Colon (tissue), 2 donors: ENCODE results near the gene MXRA7.
"Not testable (repeated sequence)": the region's sequence is repeated elsewhere in the genome, so short reads cannot be mapped to it uniquely, and the experiment has no call there.

Source experiments
- FAIRE-seq: peaks from 2 replicates; lab custom pipeline; 2012; peaks lifted over from hg19 to GRCh38; lab: Jason Lieb, UNC
- donor health status: control.
- donor health status: control.

MXRA7 gene, protein sequence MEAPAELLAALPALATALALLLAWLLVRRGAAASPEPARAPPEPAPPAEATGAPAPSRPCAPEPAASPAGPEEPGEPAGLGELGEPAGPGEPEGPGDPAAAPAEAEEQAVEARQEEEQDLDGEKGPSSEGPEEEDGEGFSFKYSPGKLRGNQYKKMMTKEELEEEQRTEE

DNA sequence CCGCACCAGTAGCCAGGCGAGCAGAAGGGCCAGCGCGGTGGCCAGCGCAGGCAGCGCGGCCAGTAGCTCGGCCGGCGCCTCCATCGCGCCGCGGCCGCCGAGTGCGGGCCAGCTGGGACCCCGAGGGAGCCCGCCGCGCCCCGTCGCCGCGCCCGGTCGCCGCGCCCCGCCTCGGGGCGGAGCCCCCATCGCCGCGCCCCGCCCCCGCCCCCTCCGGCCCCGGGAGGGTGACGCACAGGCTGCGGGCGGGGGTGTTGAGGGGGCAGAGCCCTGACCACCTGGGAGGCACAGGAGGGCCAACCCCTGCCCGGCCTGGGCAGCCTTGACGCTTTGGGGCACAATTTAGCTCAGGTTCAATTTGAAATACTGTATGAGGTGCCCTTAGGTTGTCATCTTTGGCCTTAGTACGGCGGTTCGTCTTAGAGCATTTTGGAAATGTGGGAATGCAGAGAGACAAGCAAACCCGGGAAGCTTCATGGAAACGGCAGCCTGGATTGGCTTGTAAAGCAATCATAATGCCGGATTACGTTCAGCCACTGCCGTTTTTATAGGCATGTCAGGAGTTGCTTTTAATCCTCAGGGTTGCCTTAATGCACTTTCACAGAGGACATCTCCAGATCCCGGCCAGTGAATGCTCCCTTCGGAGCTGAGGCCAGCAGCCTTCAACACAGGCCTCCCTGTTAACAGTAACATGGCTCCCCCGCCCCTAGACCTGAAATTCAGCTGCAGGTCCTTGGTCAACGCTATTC, at the start of gene MXRA7:
Gene MXRA7, minus strand, starts transcription at position 103 of the 749 bp plus-strand sequence. Its CDS starts 19 bp downstream, at position 84.
- no peak for FAIRE-seq

DNA sequence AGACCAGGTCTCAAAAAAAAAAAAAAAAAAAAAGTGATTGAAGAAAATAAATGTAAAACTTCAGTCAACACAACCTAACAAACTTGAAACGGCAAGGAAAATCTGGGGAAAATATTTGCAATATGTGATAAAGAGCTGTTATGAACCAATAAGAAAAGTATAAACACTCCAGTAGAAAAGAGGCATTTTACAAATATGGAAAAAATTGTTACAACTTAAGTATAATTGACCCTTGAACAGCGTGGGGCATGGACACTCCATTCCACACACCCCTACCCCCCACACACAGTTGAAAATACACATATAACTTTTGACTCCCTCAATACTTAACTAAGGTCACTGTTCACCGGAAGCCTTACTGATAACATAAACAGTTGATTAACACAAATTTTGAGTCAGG, 47.8 kb upstream of the MXRA7 start:
- FAIRE-seq = no peak

DNA sequence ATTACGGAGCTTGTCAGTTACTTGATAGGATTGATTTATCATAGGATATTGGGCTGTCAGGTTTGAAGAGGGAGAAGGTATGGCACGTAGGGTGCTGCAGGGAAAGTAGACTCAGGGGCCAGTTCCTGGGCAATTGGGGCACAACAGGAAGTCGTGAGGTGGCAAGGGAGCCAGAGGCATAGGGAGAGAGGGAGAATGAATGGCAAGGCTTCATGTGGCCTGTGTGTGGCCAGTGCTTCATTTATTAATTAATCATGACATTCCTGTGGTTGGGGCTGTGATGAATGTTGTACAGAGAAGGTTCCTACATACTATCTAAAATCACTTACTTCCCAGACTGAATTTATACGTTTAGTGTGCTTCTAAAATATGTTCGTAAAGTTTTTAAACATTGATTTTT, 46.5 kb upstream of the MXRA7 start:
- FAIRE-seq = no peak

DNA sequence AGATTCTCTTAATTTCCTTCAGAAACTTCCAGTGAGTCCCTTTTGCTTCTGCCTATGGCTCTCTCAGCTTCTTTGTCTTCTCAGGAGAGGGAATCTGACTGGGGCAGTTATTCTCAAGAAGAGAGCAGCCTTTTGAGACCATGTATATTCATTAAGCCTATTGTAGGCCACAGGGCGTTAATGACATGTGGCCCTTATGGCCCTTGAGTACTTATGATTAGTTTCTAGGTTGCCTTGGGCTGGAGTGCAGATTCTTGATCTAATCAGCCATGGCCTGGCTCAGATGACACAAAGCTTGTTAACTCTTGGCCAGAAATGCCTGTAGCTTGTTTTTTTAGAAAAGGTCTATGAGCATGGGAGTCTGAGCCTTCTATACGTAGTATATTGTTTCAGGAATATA, 44.5 kb upstream of the MXRA7 start:
- no peak for FAIRE-seq

DNA sequence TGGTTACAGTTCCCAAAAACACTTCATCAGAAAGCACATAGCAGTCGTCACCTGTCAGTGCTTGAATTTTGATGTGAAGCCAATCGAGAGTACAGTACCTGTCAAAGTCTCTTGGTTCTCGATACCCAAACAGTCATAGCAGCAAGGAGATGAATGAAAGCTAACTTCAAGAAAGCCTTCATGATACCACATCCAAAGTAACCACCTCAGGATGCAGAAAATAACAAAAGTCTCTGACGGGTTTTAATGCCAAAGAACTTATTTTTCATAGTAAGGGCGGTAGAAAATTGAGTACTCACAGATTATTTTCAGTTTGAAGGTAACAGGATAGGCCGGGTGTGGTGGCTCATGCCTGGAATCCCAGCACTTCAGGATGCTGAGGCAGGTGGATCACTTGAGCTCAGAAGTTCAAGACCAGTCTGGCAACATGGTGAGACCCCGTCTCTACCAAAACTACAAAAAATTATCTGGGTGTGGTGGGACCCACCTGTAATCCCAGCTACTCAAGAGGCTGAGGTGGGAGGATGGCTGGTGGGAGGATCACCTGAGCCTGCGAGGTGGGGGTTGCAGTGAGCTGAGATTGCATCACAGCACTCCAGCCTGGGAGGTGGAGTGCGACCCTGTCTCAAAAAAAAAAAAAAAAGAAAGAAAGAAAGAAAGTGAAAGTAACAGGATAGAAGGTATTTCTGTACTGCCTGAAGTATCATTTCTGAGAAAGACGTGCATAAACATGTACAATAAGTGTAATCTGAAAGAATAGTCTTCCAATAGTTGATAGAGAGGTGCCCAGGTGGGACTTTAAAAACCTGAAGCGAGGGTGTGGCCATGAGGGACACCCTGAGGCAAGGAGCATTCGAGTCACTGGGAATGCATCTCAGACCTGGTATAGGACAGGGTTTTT, 42.5 kb upstream of the MXRA7 start:
- FAIRE-seq = no peak

DNA sequence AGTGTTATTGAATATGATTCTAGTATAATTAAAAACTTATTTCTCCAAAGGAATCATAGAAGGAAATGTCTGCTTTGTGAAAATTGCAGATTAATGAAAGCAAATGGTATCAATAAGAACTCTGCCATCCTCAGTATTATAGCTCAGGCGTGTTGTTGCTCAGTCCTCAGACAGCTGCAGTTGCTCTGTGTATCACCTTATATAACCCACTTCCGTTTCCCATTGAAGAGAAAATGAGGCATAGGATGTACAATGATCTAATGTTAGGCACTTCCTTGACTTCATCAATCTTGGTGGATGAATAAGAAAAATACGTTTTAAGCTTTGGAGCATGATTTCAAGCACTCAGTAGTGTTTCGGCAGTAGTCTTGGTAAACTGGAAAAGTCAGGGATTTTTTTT, 41.2 kb upstream of the MXRA7 start:
- no peak for FAIRE-seq

DNA sequence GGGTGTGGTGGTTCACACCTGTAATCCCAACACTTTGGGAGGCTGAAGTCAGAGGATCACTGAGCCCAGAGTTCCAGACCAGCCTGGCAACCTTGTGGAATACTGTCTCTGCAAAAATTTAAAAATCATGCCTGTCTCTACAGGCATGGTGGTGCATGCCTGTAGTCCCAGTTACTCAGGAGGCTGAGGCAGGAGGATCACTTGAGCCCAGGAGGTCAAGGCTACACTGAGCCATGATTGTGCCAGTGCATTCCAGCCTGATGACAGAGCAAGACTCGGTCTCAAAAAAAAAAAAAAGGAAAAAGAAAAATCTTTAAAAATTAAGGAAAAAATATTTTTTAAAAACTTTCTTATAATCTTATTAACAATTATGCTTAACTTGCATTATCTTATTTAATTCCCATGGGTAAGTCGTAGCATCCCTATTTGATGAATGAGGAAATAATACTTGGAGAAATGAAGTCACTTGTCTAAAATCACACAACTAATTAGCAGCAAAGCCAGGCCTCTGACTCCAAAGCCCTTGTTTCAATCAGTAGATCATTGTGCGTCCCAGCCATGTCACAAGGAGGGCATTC, 40.7 kb upstream of the MXRA7 start:
- no peak for FAIRE-seq

DNA sequence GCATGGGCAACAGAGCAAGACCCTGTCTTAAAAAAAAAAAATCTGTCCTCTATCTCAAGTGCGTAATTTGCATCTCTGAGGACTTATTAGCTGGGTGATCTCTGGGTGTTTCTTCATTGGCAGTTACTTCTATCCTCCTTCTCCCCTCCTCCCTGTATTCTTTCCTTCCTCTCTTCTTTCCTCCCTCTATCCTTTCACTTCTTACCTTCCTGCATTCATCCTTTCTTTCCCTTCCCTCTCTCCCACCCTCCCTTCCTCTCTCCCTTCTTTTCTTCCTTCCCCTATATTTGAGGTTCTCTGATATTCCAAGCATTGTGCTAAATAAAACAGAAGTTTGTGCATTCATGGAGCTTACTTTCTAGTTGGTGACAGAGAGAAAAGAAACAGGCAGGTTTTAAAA, 37.9 kb upstream of the MXRA7 start:
- no peak for FAIRE-seq

DNA sequence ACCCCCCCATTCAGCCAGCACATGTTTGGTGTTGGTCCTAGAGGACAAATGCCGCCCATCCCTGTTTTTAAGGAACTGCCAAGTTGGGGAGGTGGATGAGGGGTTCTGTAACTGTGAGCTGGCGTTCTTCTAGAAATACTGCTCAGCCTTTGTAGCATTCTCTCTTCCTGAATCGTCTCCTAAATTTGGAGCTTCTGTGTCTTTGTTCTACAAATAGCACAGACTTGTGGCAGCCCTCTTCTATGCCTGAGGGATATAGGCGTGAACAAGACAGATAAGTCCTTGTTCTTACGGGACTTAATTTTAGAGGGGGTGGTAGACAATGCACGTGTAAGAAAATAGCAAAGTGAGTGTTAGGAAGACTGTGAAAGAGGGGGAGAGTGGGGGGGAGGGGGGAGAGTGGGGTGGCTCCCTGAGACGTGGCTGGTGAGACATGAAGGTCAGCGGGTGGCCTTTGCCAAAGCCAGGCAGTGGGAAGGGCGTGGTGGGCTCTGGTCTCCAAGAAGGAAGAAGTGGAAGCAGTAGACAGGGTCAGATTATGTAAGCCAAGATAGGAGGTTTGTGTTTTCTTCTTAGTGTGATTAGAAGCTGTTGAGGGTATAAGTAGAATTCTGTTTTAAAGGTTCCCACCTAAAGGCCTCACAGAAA, 37.1 kb upstream of the MXRA7 start:
- no peak for FAIRE-seq

DNA sequence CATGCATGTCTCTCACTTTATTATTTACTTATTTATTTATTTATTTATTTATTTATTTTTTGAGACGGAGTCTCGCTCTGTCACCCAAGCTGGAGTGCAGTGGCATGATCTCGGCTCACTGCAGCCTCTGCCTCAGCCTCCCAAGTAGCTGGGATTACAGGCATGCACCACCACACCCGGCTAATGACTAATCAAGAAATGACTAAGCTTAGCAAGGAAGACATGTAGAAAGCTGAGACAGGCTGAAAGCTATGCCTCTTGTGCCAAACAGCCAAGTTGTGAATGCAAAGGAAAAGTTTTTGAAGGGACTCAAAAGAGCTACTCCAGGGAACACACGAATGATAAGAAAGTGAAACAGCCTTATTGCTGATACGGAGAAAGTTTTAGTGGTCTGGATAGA, 35.0 kb upstream of the MXRA7 start:
- not testable (repeated sequence) for FAIRE-seq

DNA sequence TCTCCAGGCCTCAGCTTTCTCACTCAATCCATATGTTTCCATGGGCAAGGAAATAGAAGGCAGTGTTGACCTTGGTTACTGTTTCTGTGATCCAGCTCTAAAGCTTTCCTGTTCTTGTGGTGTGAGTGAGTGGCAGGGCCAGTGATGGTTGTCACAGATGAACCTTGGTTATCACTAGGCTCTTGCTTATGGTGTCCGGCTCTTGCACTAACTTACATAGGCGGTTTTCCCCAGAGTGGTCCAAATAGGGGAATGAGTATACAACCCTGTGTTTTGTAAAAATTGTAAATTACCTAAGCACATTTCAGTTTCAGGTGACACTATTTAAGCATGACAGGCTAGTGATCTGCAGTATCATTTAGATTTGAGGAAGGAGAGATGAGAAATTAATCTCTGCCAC, 34.0 kb upstream of the MXRA7 start:
- no peak for FAIRE-seq

DNA sequence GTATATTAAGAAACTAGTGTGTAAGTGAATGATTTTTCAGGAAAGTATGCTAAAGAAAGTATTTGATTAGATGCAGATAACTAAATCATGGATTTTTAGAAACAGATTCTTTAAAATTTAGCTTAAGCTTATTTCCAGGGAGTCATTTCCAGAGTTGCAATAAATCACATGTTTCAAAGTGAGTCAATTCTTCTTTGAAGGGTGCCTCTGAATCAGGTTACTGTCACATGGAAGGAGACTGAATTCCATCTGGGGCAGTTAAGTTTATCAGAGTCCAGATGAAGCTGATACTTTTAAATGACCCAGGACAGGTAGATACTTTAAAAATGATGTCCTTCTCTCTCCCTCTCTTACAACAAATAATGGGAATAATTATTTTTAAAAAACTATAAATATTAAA, 32.2 kb upstream of the MXRA7 start:
- no peak for FAIRE-seq

DNA sequence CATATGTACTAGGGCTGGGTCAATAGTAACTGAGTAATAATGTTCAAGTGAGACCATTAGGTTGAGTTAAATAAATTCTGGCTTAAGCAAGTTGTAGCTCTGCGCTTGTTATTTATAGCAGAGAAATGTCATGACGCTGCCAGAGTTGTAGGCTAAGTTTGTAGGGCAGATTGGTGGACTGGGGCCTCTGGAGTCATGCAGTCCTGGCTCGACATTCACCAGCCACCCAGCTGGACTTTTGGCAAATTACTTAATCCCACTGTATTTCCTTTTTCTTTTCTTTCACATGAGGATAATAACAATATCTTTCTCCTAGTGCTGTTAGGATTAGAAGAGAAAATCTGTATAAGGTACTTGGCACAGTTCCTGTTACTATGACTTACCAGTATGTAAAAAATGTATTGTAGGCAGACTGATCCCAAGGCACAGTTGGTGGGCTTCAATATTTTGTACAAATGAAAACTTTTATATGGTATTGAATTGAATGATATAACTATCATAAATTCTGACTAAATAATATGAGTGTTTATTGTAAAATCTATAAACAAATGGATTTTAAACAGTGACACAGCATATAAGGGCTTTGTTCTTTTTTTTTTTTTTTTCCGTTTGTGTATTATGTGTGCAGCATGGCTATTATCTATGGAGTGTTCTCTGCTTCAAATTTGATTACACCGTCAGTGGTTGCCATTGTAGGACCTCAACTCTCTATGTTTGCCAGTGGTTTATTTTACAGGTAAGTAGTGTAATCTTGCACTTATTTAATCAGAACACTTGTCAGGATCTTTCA, 29.8 kb upstream of the MXRA7 start:
- no peak for FAIRE-seq

DNA sequence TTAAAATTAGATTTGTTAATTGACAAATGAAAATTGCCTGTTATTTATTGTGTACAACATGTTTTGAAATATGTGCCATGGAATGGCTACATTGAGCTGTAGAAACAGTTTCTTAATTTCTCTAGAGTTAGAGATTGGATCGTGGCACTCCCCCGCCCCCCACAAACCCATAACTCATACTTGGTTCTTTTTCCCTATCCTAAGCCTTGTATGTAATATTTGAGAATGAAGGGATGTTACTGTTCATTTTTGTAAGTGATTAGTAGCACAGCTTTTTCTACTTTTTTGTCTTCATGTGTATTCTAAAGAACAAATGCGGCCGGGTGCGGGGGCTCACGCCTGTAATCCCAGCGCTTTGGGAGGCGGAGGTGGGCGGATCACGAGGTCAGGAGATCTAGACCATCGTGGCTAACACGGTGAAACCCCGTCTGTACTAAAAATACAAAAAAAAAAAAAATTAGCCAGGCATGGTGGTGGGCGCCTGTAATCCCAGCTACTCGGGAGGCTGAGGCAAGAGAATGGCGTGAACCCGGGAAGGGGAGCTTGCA, 28.9 kb upstream of the MXRA7 start:
- not testable (repeated sequence) for FAIRE-seq

DNA sequence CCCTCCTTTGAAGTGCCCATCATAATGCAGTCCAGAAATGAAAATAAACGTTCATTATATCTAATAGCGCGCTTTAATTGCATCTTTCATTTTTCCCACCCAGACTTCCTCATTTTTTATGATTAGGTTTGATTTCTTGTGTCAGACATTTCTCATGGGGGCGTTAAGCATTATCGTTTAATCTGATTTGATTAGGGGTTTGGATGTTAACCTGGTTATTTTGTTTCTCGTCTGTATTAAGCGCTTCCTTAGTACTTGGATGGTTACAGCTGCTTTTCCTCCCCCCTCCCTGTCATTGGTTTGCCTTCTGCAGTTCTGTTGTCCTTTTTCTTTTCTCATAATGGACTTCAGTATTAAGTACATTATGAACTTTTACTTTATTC, 27.7 kb upstream of the MXRA7 start:
- no peak for FAIRE-seq

DNA sequence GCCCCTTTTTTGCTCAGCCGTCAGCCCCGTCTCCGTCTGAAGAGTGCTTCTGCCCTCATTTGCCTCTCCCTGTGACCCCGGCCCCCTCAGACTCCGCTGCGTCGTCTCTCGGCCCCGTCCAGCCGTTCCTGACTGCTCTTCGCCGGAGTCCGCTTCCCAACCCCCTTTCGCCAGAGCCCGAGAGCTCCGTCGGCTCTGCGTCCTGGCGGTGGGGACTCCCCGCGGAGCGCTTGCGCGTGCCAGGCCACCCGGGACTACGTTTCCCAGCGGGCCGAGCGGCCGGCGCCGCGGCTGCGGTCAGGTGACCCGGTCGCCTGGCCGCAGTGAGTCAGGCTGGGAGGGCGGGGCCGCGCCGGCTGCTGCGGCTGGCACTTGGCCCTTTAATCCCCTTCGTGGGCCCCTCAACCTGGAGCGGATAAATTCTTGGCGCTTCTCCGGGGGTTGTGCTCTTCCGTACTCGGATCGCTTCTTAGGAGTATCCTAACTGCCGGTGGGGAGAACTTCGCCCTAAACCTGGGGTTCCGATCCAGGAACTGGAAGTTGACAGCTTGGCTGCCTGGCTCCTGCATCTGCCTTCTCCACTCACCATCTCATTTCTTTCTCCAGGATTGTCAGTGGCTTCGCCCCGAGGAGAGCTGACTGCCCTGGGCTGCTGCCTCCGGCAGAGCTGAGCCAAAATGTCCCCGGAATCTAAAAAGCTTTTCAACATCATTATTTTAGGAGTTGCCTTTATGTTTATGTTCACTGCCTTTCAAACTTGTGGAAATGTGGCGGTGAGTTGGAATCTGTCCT, 27.1 kb upstream of the MXRA7 start, which contains the start of gene MFSD11:
Gene MFSD11, plus strand, starts transcription at position 444 of the 792 bp plus-strand sequence. Its CDS starts 234 bp downstream, at position 678.
- FAIRE-seq = no peak

DNA sequence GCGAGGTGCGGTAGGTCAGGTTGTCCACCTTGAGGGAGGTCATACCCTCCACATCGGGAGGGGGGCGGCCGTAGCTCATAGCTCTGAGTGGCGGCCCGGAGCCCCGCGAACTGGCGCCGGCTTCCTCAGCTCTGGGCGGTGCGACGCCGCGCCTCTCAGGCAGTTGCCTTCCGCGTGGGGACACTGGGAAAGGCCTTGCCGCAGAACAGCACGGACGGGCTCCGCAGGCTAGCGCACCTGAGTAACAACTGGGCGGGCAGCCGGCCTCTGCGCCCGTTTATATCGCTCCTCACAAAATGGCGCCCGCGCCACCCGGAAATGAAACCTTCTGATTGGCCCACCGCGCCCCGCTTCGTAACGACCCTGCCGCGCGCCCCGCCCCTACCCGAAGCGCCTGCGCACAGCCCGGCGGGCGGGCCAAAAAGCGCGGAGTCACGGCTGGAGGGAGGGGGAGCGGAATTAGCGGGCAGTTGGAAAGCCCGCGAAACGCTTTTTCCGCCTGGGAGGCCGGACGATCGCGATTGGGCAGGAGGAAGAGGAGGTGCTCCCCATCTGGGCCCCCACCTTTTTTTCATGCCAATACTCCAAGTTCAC, 26.4 kb upstream of the MXRA7 start, which contains the start of gene SRSF2:
Gene SRSF2, minus strand, starts transcription at position 250 of the 594 bp plus-strand sequence. Its CDS starts 171 bp downstream, at position 79.
- no peak for FAIRE-seq

DNA sequence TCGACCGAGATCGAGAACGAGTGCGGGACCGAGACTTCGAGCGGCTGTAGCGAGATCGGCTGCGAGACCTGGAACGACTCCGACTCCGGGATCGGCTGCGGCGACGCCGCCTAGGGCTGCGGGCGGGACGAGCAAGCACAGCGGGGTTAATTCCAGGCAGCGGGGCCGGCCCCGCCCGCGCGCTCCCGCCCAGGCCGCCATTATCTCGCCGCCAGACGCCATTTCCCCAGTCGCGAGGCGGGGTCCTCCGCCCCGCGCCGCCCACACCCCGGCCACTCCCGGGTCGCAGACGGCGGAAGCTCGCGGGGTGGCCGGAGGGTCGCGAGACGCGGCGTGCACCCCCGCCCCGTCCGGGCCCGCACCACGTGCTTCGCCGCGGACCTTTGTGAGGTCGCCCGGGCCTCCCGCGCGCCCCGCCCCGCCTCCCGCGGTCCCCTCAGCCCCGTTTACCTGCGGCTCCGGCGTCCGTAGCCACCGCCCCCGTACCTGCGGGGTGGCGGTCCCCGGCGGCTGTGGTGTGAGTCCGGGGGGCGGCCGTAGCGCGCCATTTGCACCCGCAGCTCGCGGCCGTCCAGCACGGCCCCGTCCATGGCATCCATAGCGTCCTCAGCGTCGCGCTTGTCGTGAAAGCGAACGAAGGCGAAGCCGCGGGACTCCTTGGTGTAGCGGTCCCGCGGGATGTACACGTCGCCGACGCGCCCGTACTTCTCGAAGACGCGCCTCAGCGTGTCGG, 25.8 kb upstream of the MXRA7 start:
- no peak for FAIRE-seq
